ENCODE measurements around the gene KMT2C. TPM values are rescaled to one million over a fixed set of nuclear protein-coding genes. Genes with fewer than 3 reads are reported as not detected.

The KMT2C gene
- total and polyA plus RNA-seq, 2 of the 13 experiments (the other 11 are each of a cell fraction or from before 2014, with no cell fraction given): 7.1 to 14.4 TPM

DNA sequence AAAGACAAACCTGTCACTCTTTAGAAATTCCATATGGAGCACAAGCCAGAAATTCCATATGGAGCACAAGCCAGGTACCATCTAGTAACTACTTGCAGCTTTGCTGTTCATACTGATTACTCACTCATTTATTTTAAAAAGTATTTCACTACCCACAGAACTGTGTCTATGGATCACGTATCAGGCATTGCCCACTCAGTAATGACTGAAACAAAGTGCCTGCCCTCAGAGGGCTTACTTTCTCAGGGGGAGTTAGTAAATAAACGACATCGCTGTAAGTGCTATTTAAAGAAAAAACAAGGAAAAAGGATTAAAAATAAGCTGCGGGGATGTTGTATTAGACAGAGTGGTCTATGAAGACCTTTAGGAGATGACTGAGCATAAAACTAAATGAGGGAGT is 239.4 kb downstream of the KMT2C start:
- CTCF ChIA-PET (ENCODE audit: low intra/inter-chr PET ratio, low total read pairs): no interaction called here
- in situ Hi-C loops (cut with HindIII; ENCODE audit: extremely low pct_ligation_motif_present, low pct_unique_long_range_greater_than_20kb): no loop called here

More for the DNA sequence above, 239.4 kb downstream of the KMT2C start:
- 98% methylated on average over 4 of the region's 4 CpGs for WGBS (ENCODE audit: low lambda C conversion rate)
- no peak for FAIRE-seq
- H3K4me2 ChIP-seq (ENCODE audit: low read depth, low read length): no peak overlapping the region
- no peaks in the 10 kb centered on the region for H3K27me3 ChIP-seq (ENCODE audit: control insufficient read depth in 1 of 2, insufficient read depth in 2 of 2, low read length in 2 of 2)
- no peak overlapping the region for H2AFZ ChIP-seq (ENCODE audit: low read length)
- BruUV-seq (replicated peaks): no TSS peak
- no peak for DNase-seq (ENCODE audit: low spot score)
- intact Hi-C loops (cut with micrococcal nuclease; ENCODE audit: unreplicated experiment): no loop called here
- no peak overlapping the region for H3K9ac ChIP-seq (ENCODE audit: insufficient read depth, low read depth, low read length)
- POLR2A ChIA-PET: no interaction called here
- H3K27ac ChIP-seq (ENCODE audit: extremely low read length, insufficient read depth, low read length): no peak overlapping the region
- ATAC-seq: no peak
- no peaks in the 10 kb centered on the region for H3K4me1 ChIP-seq (ENCODE audit: insufficient read depth, low read length)
- peaks cover 1 to 44% of the 10 kb centered on the region in 2 experiments; a peak in 4 of 5 replicates for H3K36me3 ChIP-seq (replicated peaks in 1 of 2; ENCODE audit: control insufficient read depth in 1 of 2, insufficient read depth in 2 of 2, low read length in 2 of 2)
- H3K79me2 ChIP-seq (ENCODE audit: insufficient read depth, low read length): no peaks in the 10 kb centered on the region
- no peaks in the 10 kb centered on the region for H3K9me3 ChIP-seq (ENCODE audit: low read length)
- H3K4me3 ChIP-seq (replicated peaks in 1 of 3; ENCODE audit: insufficient read depth in 1 of 3, low read depth in 2 of 3, low read length in 3 of 3): no peak overlapping the region
- H4K20me1 ChIP-seq (ENCODE audit: insufficient read depth, low read length): no peaks in the 10 kb centered on the region
- TF ChIP-seq, protein P1, sequence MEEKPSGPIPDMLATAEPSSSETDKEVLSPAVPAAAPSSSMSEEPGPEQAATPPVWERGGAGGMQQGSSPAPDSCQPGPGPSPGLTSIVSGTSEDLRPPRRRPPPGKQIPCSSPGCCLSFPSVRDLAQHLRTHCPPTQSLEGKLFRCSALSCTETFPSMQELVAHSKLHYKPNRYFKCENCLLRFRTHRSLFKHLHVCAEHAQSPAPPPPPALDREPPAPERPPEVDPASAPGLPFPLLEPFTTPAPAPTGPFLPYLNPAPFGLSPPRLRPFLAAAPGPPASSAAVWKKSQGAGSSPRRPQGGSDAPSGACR (CRISPR knock-in tag; IDR thresholded peaks at IDR 0.05): no peak
- TF ChIP-seq RAD21 (CRISPR knock-in tag; IDR thresholded peaks at IDR 0.05): no peak
- TF ChIP-seq, protein P2, sequence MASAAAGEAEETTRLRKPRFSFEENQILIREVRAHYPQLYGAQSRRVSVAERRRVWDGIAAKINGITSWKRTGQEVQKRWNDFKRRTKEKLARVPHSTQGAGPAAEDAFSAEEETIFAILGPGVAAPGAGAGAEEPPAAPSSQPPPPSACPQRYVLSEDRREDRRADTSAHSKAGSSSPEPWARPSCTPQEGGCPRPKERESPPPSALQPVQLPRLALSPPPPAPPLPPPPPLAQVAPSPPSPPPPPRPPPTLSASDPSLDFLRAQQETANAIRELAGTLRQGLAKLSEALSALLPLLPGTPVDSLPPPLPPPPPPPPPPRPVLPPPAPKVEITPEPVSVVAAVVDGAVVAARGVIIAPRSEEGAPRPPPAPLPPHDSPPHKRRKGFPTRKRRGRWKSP (CRISPR knock-in tag; IDR thresholded peaks at IDR 0.05): no peak
- TF ChIP-seq, protein P3, sequence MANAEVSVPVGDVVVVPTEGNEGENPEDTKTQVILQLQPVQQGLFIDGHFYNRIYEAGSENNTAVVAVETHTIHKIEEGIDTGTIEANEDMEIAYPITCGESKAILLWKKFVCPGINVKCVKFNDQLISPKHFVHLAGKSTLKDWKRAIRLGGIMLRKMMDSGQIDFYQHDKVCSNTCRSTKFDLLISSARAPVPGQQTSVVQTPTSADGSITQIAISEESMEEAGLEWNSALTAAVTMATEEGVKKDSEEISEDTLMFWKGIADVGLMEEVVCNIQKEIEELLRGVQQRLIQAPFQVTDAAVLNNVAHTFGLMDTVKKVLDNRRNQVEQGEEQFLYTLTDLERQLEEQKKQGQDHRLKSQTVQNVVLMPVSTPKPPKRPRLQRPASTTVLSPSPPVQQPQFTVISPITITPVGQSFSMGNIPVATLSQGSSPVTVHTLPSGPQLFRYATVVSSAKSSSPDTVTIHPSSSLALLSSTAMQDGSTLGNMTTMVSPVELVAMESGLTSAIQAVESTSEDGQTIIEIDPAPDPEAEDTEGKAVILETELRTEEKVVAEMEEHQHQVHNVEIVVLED (CRISPR knock-in tag; IDR thresholded peaks at IDR 0.05; ENCODE audit: borderline replicate concordance): no peak
- TF ChIP-seq ZNF44 (CRISPR knock-in tag; IDR thresholded peaks at IDR 0.05): no peak
- no peak for TF ChIP-seq ZNF496 (CRISPR knock-in tag; IDR thresholded peaks at IDR 0.05; ENCODE audit: insufficient replicate concordance)
- TF ChIP-seq ZNF530 (CRISPR knock-in tag; IDR thresholded peaks at IDR 0.05; ENCODE audit: low read depth): no peak
- TF ChIP-seq ZNF235 (CRISPR knock-in tag; IDR thresholded peaks at IDR 0.05; ENCODE audit: borderline replicate concordance): no peak
- TF ChIP-seq ZNF136 (CRISPR knock-in tag; IDR thresholded peaks at IDR 0.05; ENCODE audit: low read depth): no peak
